NB4 (cell line): ENCODE data around the gene SCARB1.

Experiments used
- CTCF ChIP-seq: IDR thresholded peaks from one replicate; pipeline ENCODE4 v1.5.1; 2012; ENCODE audit warnings: low read depth, low read length
- MYC ChIP-seq: IDR thresholded peaks from 2 replicates; pipeline ENCODE4 v1.6.1; 2011; ENCODE audit warnings: low read depth, low read length
- POLR2A ChIP-seq: IDR thresholded peaks from 2 replicates; pipeline ENCODE4 v1.6.1; 2011; ENCODE audit warnings: mild to moderate bottlenecking; ENCODE audit not compliant: insufficient read length; ENCODE audit errors: extremely low read depth

GRCh38 chr12:124727922-124728321 lies 135.7 kb downstream of the SCARB1 start:
- TF ChIP-seq POLR2A (no peak), CTCF (no peak), MYC (no peak)
